GM12891 (cell line): ENCODE measurements around the gene MAGI1.
"Not testable (repeated sequence)": the region's sequence is repeated elsewhere in the genome, so short reads cannot be mapped to it uniquely, and the experiment has no call there.

Source experiments
- DNase-seq: peaks from one replicate; pipeline ENCODE4 v3.0.0; 2011; ENCODE audit warnings: low spot score; ENCODE audit not compliant: insufficient read length
- FAIRE-seq: peaks from 2 replicates; lab custom pipeline; 2011; peaks lifted over from hg19 to GRCh38; lab: Jason Lieb, UNC
- PAX5 ChIP-seq: IDR thresholded peaks from 2 replicates; pipeline ENCODE4 v1.6.1; 2011; ENCODE audit warnings: low read length, moderate library complexity, mild to moderate bottlenecking; ENCODE audit not compliant: insufficient read depth, severe bottlenecking
- POLR2A ChIP-seq: IDR thresholded peaks from 2 replicates; pipeline ENCODE4 v1.6.1; 2011; ENCODE audit warnings: low read depth, low read length, control low read depth
- POLR2AphosphoS5 ChIP-seq: IDR thresholded peaks from 2 replicates; pipeline ENCODE4 v1.6.1; 2011; ENCODE audit warnings: low read depth, low read length, control low read depth
- POU2F2 ChIP-seq: IDR thresholded peaks from 2 replicates; pipeline ENCODE4 v1.6.1; 2011; ENCODE audit warnings: low read depth, mild to moderate bottlenecking, control low read depth, low read length, moderate library complexity
- SPI1 ChIP-seq: IDR thresholded peaks from 2 replicates; pipeline ENCODE4 v1.6.1; 2011; ENCODE audit warnings: low read depth, low read length, control low read depth
- TAF1 ChIP-seq: IDR thresholded peaks from 2 replicates; pipeline ENCODE4 v1.6.1; 2011; ENCODE audit warnings: low read depth, low read length, control low read depth

Gene MAGI1

GRCh38 chr3:65899226-65899625, 139.5 kb downstream of the MAGI1 start:
- no peak for FAIRE-seq

GRCh38 chr3:65897766-65898165, 141.0 kb downstream of the MAGI1 start:
- FAIRE-seq: no peak
- DNase-seq: no peak
- TF ChIP-seq POU2F2 (no peak), PAX5 (no peak), TAF1 (no peak), POLR2A (no peak), POLR2AphosphoS5 (no peak), SPI1 (no peak)

More at GRCh38 chr3:65899226-65899625, 139.5 kb downstream of the MAGI1 start:
- no peak for DNase-seq
- TF ChIP-seq POU2F2: no peak
- no peak for TF ChIP-seq TAF1

GRCh38 chr3:65896321-65896720, 142.4 kb downstream of the MAGI1 start:
- no peak for FAIRE-seq
- no peak for TF ChIP-seq PAX5
- no peak for TF ChIP-seq TAF1
- no peak for TF ChIP-seq SPI1
- no peak for TF ChIP-seq POU2F2
- TF ChIP-seq POLR2AphosphoS5: no peak
- no peak for TF ChIP-seq POLR2A
- DNase-seq: no peak

DNA sequence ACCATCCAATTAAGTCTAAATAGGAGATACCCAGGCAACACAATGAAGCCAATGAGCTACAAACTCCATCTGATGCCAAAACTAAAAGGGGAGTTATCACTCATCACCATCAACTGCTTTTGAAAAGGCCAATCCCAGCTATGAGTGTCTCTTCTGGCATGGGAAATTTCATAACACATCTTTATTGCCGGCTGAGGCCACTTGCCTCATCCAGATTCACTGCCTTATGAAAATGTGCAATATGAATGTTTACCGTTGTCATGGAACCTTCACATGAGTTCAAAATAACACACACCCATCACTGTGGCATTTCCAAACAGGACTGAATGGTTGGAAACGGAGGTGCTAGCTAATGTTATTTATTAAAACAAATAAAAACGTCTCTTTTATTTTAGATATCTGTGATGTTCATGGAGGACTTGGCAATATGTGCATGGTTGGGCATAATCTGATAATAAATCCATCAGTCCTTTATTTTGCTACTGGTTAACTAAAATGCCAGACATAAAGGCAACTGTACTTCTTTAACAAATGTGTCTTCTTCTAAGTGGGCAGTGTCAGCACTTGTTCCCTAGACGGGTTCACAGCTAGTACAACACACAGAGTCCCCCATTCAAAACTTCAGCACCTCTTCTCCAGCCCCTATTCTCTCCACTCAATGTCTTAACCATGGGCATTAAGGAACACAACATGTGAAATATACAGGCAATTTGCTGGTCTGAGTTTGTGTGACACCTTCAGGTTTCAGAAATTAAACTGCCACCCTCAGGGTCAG, 143.9 kb downstream of the MAGI1 start:
- DNase-seq (no peak), FAIRE-seq (no peak)
- TF ChIP-seq POLR2AphosphoS5 (no peak), SPI1 (no peak), PAX5 (no peak), POLR2A (no peak), POU2F2 (no peak), TAF1 (no peak)

- TF ChIP-seq POLR2A (no peak), PAX5 (no peak), POLR2AphosphoS5 (no peak), TAF1 (no peak), SPI1 (no peak)
- FAIRE-seq (no peak), DNase-seq (no peak)
These were observed 144.6 kb downstream of the MAGI1 start for GRCh38 chr3:65894126-65894525.

DNA sequence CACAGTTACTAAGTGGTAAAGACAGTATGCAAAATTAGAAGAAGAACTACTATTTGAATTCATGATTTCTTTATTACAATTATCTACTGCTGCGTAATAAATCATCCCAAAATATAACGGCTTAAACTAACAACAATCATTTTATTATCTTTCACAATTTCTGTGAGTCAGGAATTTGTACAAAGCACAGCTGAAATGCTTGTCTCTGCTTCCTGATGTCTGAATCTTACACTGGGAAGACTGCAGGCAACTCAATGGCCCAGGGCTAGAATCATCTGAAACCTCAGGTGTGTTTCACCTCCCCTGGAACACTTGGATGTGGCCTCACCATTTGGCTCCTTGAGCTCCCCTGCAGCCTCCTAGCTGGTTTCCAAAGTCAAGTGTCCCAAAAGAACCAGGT, 145.1 kb downstream of the MAGI1 start:
- no peak for DNase-seq
- TF ChIP-seq PAX5 (no peak), TAF1 (no peak), POU2F2 (no peak), SPI1 (no peak)
- FAIRE-seq: no peak

DNA sequence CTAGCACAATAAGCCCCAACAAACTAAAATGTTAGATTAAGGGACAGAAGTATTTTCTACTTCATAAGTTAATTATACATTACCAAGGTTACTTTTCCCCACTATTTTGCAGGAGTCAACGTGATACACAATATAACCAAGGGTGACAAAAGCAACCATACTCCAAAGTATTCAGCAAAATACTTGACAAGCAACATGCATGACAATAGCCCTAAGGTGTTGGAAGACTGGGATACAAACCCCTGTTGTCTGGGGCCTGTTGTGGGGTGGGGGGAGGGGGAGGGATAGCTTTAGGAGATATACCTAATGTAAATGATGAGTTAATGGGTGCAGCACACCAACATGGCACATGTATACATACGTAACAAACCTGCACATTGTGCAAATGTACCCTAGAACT, 147.2 kb downstream of the MAGI1 start:
- FAIRE-seq, DNase-seq: not testable (repeated sequence)

- FAIRE-seq: no peak
- TF ChIP-seq TAF1 (no peak), SPI1 (no peak), POLR2AphosphoS5 (no peak), POU2F2 (no peak), POLR2A (no peak), PAX5 (no peak)
These were observed 148.4 kb downstream of the MAGI1 start for GRCh38 chr3:65890328-65890727.

GRCh38 chr3:65889707-65890099, 149.0 kb downstream of the MAGI1 start:
- FAIRE-seq (no peak), DNase-seq (no peak)
- TF ChIP-seq SPI1 (no peak), POU2F2 (no peak), PAX5 (no peak), TAF1 (no peak), POLR2A (no peak), POLR2AphosphoS5 (no peak)

More at GRCh38 chr3:65890328-65890727, 148.4 kb downstream of the MAGI1 start:
- no peak for DNase-seq

GRCh38 chr3:65888980-65889706, 149.6 kb downstream of the MAGI1 start:
- TF ChIP-seq TAF1 (no peak), POLR2AphosphoS5 (no peak), POU2F2 (no peak), SPI1 (no peak), PAX5 (no peak), POLR2A (no peak)
- DNase-seq (no peak), FAIRE-seq (no peak)
